HG02884 (cell line): ENCODE results near the gene TAS2R46.
"Not testable (repeated sequence)": the region's sequence is repeated elsewhere in the genome, so short reads cannot be mapped to it uniquely, and the experiment has no call there.

Experiments used
- ATAC-seq: cut with Tn5 transposase; IDR thresholded peaks from one replicate; pipeline ENCODE4 v1.9.1; 2021; ENCODE audit warnings: mild to moderate bottlenecking, moderate library complexity; ENCODE audit not compliant: unreplicated experiment

TAS2R46 gene

GRCh38 chr12:11062194-11062593 lies at the start of gene TAS2R46:
TAS2R46 (minus strand) TSS chr12:11062294; CDS start chr12:11062294, 0 bp downstream.
- not testable (repeated sequence) for ATAC-seq

GRCh38 chr12:11111213-11111612 lies 49.1 kb upstream of the TAS2R46 start:
- not testable (repeated sequence) for ATAC-seq

- ATAC-seq = no peak
Measured at GRCh38 chr12:11108862-11109261, 46.8 kb upstream of the TAS2R46 start.

GRCh38 chr12:11107719-11108118 lies 45.6 kb upstream of the TAS2R46 start:
- no peak for ATAC-seq

- no peak for ATAC-seq
Measured at GRCh38 chr12:11106288-11106687, 44.2 kb upstream of the TAS2R46 start.

- ATAC-seq = no peak
Measured at GRCh38 chr12:11105546-11105945, 43.5 kb upstream of the TAS2R46 start.

- not testable (repeated sequence) for ATAC-seq
Measured at GRCh38 chr12:11094910-11095309, 32.8 kb upstream of the TAS2R46 start.

- no peak for ATAC-seq
Measured at GRCh38 chr12:11092128-11092527, 30.0 kb upstream of the TAS2R46 start, which contains the start of gene TAS2R43. TAS2R43 (minus strand) TSS chr12:11092313; CDS start chr12:11092229, 84 bp downstream.

GRCh38 chr12:11089246-11089645 lies 27.2 kb upstream of the TAS2R46 start:
- ATAC-seq = no peak

GRCh38 chr12:11085419-11085818 lies 23.3 kb upstream of the TAS2R46 start:
- ATAC-seq = no peak

GRCh38 chr12:11081987-11082386 lies 19.9 kb upstream of the TAS2R46 start:
- no peak for ATAC-seq

GRCh38 chr12:11078246-11078645 lies 16.2 kb upstream of the TAS2R46 start:
- no peak for ATAC-seq

GRCh38 chr12:11075642-11076041 lies 13.5 kb upstream of the TAS2R46 start:
- ATAC-seq = no peak

- no peak for ATAC-seq
Measured at GRCh38 chr12:11071414-11071813, 9.3 kb upstream of the TAS2R46 start.

GRCh38 chr12:11070999-11071398 lies 8.9 kb upstream of the TAS2R46 start:
- no peak for ATAC-seq

GRCh38 chr12:11069854-11070365 lies 7.8 kb upstream of the TAS2R46 start:
- ATAC-seq = no peak

GRCh38 chr12:11067514-11067913 lies 5.4 kb upstream of the TAS2R46 start:
- ATAC-seq = no peak

- ATAC-seq = no peak
Measured at GRCh38 chr12:11059784-11060183, 2.3 kb downstream of the TAS2R46 start.

- no peak for ATAC-seq
Measured at GRCh38 chr12:11059041-11059440, 3.1 kb downstream of the TAS2R46 start.

- ATAC-seq = no peak
Measured at GRCh38 chr12:11055306-11055705, 6.8 kb downstream of the TAS2R46 start.

GRCh38 chr12:11049806-11050531 lies 12.1 kb downstream of the TAS2R46 start:
- ATAC-seq = not testable (repeated sequence)

- not testable (repeated sequence) for ATAC-seq
Measured at GRCh38 chr12:11041366-11041765, 20.7 kb downstream of the TAS2R46 start.

- ATAC-seq = no peak
Measured at GRCh38 chr12:11040162-11040561, 21.9 kb downstream of the TAS2R46 start.
